Right ventricle myocardium superior (tissue), 1 donor: ENCODE measurements around the gene OXA1L. TPM values are rescaled to one million over a fixed set of nuclear protein-coding genes. Genes with fewer than 3 reads are reported as not detected.

ENCODE experiments used
- ATAC-seq: fragments of 200-7000 bp; cut with Tn5 transposase; one replicate; pipeline ENCODE4 v1.9.1; 2020; ENCODE audit warnings: mild to moderate bottlenecking; ENCODE audit not compliant: poor library complexity
- DNase-seq: peaks from one replicate; pipeline ENCODE4 v3.0.0-alpha.2; 2020
- intact Hi-C: fragments of 100-400 bp; cut with DNase I; formaldehyde crosslinking; loops from one replicate; pipeline ENCODE4 v1.11.2; 2022
- total RNA-seq: library from RNA; stranded (reverse); fragmentation: NEBNext Ultra II Directional; extraction: Animal tissue kit (Norgen Biotek cat#: 25700); gene quantifications from one replicate; pipeline ENCODE4 v1.2.1, GENCODE V29; 2021
- donor health status: DM: no; HTN: yes; CAD: no; lungs with severe emphysema.

Gene OXA1L
- total RNA-seq, 1 donor from 2014 or later = 164 TPM

DNA sequence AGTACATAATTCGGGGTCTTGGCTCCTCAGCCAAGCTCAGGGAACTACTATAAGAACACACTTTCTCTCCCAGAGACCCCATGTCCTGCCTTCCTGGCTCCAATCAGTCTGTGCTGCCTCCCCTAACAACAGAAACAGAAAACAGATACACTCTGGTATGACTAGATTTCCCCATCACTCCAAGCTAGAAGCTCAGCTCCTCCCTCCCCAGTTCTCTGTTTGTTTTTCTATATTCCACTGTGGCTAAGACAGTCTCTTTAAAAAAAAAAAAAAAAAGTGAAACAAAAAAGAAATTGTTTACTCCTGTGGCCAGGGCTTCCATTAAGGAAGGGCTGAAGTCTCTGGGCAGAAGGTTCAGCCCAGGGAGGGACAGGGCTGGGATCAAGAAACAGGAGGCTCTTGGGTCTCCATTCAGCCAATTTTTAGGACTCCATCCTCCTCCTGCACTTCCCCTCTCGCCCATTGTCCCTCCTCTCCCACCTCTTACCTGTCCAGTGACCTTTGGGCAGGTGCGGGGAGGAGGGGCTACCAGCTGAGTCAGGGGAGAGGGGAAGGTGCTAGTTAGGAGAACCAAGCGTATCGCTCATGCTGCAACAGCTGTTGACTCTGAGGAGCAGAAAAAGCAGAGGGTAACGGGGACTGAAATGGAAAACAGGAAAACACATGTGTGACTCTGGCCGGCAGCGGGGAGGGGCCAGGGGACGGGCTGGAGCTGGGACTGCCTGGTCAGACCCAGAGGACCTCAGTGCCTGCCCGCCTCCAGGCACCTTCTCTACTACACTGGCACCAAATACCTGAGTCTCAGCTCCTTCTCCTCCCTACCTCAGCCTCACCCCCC lies 52.9 kb downstream of the OXA1L start:
- peak; percentile 7 for ATAC-seq
- intact Hi-C loops = loop anchor here (5.0 to 10.0 kb wide), 2 partner anchors 165 to 262 kb away; no protein-coding TSS in a partner anchor
- DNase-seq = peak; percentile 66

DNA sequence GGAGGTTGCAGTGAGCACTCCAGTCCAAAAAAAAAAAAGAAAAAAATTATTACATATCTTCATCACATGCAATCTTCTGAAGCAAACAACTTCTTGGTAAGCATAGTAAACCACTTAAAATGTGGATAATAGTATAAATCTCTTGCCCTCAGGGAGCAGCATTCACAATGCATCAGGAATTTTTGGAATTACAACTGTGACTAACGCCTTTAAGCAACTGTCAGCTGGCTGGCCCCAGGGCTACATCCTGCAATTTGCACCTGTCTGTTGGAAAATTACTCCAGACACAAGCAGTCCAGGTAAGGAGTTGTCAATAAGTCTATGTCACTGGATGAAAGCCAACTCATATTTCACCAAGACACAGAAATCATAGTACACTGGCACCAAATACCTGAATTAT lies 54.2 kb downstream of the OXA1L start:
- intact Hi-C loops = no loop called here
- DNase-seq = no peak

DNA sequence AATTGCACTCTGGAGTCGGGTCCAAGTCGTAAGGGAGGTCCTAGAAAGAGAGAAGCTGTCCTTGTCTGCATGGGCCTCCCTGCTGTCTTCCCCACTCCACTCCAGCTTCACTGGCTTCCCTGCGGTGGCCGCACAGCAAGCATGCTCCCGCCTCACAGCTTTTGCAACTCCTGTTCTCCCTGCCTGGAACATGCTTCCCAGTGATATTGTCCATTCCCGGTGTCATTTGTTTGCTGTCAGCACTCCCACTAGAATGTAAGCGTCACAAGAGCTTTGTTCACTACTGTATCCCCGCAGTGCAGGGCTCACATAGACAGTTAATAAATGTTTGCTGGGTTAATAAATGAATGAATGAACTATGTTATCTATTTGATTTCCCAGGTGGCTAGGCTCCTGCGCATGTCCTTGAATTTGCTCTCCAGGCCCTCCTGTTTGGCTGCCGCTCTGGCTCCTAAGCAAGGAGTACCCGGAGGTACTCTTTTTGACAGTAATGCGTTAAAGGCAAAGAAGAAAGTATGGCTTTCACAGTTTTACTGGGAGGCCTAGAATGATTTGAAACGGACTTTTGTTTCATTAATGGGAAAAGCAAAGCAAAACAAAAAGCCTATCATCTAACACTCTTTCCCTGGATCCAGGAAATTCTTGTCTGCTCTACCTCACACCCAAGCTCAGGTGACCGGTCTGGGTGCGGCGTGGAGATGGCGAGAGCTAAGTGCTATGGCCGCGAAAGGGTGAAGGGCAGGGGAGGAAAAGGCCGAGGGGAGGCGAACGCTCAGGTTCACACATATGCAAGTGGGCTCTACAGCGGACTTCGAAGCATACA lies 54.9 kb downstream of the OXA1L start:
- no peak for DNase-seq
- intact Hi-C loops = no loop called here
- peak; percentile 31 for ATAC-seq

More for the DNA sequence above, 54.2 kb downstream of the OXA1L start:
- ATAC-seq = no peak

DNA sequence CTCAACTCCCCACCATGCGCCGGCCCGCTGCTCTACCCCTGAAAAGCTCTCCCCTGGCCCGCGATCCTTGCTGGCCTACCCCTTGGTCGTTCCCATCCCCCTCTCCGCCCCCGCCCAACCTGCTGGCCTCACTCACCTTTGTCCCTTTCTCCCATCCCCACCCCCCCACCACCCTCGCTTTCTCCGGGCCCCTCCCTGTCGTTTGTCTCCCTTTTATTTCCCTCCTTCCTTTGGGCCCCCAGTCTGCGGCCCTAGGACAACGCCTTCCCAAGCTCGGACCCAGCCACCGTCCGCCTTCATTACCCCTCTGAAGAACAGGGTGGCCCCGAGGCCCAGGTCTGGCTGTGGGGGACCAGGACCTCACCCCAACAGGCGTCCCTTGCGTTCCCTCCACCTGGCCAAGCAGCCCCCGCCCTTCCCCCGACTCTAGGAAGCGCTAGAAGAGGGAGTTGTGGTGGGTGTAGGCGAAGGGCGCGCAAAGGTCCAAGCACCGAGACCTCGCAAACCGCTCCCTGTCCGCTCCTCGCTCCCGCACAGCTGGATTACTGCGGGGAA lies 55.6 kb downstream of the OXA1L start:
- intact Hi-C loops = no loop called here
- no peak for DNase-seq
- ATAC-seq = no peak

Other genes with a start within 250 kb of the OXA1L start
- 124 TPM for gene DAD1, start 177.5 kb upstream of the OXA1L start, total RNA-seq
- 19.7 TPM for gene ABHD4, start 168.4 kb upstream of the OXA1L start, total RNA-seq
- gene OR6J1, start 122.3 kb upstream of the OXA1L start, total RNA-seq = not detected
- gene SLC7A7, start 48.7 kb downstream of the OXA1L start, total RNA-seq = 4.6 TPM
- 110 TPM for gene MRPL52, start 63.2 kb downstream of the OXA1L start, total RNA-seq
- gene MMP14, start 69.9 kb downstream of the OXA1L start, total RNA-seq = 22.5 TPM
- gene LRP10, start 105.1 kb downstream of the OXA1L start, total RNA-seq = 50.8 TPM
- gene REM2, start 116.5 kb downstream of the OXA1L start, total RNA-seq = not detected
- 37.8 TPM for gene RBM23, start 152.5 kb downstream of the OXA1L start, total RNA-seq
- 50.2 TPM for gene PRMT5, start 162.7 kb downstream of the OXA1L start, total RNA-seq
- gene HAUS4, start 190.4 kb downstream of the OXA1L start, total RNA-seq = 16.4 TPM
- gene AJUBA, start 215.9 kb downstream of the OXA1L start, total RNA-seq = 10.9 TPM
- gene C14orf93, start 243.5 kb downstream of the OXA1L start, total RNA-seq = 5.5 TPM